HK-2 (cell line): Measurements from ENCODE around the gene KLHL33.

Source experiments
- DNase-seq: peaks from one replicate; pipeline ENCODE4 v3.0.0-alpha.2; 2018; ENCODE audit not compliant: unreplicated experiment

The KLHL33 gene, protein sequence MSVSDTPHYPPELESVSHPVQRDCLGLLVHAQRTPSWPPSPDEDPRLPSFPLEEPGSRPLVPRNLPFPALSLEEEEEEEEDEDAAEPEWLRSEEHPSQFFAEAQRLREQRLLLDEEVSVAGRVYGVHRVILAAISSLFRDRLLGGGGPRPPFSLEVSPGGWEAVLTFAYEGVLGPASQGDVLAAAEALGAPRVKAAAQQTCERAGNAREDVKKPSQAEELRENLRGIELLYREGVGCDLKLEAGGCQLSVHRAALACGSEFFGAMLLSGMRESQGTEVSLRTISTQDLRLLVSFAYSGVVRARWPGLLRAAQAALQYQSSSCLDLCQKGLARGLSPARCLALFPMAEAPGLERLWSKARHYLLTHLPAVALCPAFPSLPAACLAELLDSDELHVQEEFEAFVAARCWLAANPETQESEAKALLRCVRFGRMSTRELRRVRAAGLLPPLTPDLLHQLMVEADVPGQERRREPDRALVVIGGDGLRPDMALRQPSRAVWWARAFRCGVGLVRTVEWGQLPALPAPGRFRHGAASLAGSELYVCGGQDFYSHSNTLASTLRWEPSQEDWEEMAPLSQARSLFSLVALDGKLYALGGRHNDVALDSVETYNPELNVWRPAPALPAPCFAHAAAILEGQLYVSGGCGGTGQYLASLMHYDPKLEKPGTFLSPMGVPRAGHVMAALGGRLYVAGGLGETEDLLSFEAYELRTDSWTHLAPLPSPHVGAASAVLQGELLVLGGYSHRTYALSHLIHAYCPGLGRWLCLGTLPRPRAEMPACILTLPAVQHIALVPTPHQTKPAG

DNA sequence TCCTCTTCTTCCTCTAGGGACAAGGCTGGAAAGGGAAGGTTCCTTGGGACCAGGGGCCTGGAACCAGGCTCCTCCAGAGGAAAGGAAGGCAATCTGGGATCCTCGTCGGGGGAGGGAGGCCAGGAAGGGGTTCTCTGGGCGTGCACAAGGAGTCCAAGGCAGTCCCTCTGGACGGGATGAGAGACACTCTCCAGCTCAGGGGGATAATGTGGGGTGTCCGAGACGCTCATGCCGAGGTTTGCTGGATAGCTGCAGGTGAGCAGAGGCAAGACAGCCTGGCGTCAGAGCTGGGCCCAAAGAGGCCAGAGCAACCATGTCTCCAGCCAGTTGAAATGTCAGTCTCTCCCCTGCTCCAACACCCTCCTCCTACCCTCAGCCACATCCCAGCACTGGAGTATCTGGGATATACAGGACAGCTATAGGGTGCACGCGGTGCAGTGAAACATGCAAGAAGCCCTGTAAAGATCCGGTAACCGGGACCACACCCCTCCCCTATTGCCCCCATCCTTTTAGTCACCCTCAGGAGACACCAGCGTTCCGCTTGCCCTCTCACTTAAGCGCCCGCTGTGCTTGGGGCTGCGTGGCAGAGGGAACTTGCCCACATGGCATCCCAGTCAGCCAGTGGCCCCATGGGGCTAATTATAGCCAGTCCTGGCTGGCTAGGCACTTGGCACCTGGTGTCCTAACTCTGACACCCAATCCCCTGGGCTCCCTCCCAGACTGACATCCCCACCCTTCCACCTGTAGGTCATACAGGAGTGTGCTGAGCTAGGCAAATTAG, at the start of gene KLHL33:
KLHL33 (minus strand) TSS at position 585 of the 781 bp plus-strand sequence; CDS start at position 230, 355 bp downstream.
- DNase-seq, result no peak

DNA sequence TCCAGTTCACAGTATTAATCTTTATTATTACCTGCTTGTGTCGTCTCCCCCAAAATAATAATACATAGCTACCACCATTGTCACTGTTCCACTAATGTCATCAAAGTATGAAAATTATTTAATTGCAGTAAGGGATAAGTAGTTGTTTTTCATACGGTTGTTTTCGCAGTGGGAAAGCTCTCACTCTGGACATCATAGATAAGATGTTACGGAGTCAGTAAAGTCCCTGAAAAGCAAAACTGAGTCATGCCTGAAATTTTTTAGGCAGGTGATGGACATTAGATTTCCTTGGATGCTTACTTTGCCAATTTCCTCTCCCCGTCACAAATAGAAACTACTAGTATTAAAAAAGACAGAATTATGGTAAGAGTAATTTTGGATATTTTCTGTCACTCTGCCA, 46.4 kb upstream of the KLHL33 start:
- DNase-seq, result no peak

DNA sequence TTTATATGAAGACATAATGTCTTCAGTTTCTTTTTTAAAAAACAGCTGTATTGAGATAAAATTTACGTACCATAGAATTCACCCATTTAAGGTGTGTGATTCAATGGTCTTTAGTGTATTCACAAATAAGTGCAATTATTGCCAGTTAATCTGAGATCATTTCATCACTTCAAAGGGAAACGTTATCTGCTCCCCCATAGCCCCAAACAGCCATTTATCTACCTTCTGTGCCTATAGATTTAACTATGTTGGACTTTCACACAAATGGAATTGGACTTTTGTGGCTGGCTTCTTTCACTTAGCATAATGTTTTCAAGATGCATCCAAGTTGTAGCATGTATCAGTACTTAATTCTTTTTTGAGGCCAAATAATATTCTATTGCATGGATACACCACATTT, 42.9 kb upstream of the KLHL33 start:
- DNase-seq, result no peak

DNA sequence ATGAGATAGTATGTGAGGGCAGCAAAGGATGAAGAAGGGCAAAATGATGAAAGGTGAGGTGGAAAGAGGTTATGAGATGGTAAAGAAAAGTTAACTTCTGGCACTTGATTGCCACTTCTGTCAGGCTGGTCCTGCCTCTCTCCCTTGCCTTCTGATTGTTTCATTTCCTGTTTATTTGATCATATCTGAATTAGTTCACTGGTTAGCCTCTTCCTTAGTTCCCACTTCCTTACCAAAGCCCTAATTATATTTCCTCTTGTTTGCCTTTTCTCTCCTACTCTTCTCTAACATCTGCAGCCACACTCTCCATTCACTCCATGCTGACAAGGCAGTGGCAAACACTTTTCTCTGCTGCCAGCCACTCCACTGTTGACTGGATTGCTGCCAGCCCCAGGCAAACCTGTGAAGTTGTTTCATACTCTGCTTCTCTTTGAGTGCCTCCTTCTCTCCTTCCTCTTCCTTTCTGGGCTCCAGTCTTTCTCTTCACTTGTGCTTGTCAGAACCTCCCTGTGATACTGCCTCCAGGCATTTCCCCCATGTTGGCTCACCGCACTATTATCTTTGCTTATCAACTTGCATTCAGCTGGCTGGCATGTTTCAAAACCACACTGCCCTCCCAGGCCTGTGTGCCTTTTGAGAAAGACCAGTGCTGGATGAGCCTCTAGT, 41.4 kb upstream of the KLHL33 start:
- DNase-seq, result no peak

DNA sequence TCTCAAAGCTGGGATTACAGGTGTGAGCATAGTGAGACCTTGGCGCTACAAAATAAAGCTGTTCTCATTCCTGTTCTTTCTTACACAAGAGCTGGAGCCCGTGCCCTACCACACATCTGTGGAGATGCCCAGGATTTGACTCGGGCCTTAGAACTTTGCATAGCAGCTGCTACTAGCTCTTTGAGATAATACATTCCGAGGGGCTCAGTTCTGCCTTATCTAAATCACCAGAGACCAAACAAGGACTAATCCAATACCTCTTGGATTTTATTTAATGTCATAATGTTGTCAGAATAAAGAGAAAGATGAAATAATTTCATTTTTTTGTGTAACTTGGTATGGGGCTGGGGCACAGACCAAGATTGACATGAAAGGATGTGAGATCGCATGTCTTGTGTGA, 40.8 kb upstream of the KLHL33 start:
- DNase-seq, result no peak

DNA sequence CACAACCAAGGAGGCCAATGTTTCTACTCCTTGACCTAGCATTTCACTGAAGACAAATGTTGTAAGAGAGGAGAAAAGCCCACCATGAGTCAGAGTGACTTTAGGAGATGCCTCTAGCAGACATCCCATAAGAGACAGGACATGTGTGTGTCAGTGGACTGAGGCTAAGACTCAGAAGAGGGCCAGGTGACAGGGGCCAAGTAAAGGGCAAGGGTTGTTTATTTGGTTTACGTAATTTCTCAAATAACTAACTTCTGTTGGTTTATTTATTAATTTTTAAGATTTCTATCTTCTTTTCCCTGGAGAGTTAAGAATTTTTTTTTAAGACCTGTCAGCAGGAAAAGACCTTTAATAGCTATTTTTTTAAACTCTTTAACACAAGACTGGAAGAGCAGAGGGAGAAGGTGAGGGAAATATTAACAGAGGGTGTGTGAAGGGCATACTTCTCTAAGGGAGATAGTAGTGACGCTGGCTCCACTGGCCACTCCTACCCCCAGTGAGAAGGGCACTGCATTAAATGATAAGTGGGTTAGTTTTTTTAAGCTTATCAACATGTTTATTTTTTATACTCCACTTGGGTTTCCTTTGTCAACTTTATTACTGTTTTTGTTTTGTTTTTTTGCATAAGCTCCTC, 36.7 kb upstream of the KLHL33 start:
- DNase-seq, result no peak

DNA sequence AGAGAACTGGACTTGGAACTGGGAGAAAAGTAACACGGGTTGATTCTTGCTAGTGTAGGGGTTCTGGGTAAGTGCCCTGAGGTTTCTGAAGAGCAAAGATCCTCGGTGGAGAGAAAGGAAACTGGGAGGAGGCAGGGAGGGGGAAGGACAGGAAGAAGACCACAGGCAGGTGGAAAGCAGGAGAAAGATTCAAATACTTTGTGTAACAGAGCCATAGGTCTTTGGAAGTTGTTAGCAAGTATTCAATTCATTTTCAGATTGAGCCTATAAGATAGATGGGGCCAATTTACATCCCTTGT, 34.6 kb upstream of the KLHL33 start:
- no peak for DNase-seq

DNA sequence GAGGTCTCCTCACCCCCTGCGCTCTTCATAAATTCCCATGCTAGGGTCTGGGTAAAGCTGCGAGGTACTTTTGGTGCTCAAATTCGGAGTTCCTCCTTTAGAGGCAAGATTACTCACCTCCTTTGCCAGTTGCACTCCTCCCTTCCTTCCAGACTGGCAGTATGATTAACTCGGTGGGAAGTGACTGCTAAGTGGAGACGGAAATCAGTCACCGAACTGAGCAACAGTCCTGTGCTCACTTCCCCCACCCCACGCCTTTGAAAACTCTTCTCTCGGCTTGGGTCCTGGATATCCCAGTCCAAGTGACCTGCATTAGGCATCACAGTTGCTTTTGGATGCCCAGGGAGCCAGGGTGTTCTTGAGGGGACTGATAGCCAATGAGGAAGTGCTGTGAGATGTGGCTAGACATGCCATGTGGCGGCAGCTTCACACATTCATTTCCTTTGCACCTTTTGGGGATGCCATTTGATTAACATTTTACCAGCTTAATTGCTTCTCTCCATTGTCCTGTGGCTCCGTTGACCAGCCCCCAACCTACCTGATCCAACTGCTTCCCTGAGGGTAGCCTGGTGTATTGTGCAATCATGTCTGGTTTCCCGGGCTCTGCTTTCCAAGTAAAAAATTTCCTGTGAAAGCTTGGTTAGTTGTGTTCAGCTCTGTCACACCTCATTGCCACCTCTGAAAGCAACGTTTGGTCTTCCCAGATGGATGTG, 34.1 kb upstream of the KLHL33 start:
- DNase-seq, result peak; percentile 70

DNA sequence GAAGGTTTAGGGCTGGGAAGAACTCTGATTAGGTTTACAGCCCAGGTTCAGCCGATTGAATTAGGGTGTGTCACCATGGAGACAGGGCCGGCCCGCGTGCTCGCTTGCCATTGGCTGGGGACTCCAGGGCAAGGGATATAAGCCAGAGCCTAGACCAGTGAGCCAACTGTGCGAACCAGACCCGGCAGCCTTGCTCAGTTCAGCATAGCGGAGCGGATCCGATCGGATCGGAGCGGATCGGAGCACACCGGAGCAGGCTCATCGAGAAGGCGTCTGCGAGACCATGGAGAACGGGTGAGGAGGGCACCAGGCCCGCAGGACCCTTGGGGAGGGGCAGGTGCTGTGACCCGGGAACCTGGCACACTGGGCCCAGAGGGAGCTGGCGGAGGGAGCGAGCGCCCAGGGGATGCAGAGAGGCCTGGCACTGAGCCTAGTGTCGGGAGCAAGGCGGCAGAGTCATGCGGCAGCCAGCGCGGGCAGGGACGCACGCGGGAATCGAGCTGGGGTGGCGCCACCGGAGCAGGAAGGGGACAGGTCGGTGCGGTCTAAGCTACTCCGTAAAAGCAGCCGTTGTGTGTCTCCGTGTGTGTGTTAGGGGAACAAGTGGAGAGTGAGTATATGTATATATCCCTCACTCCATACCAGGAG, 33.4 kb upstream of the KLHL33 start, which contains the start of gene PNP:
PNP (plus strand) TSS at position 165 of the 648 bp plus-strand sequence; CDS start at position 284, 119 bp downstream.
- DNase-seq, result peak; percentile 87

DNA sequence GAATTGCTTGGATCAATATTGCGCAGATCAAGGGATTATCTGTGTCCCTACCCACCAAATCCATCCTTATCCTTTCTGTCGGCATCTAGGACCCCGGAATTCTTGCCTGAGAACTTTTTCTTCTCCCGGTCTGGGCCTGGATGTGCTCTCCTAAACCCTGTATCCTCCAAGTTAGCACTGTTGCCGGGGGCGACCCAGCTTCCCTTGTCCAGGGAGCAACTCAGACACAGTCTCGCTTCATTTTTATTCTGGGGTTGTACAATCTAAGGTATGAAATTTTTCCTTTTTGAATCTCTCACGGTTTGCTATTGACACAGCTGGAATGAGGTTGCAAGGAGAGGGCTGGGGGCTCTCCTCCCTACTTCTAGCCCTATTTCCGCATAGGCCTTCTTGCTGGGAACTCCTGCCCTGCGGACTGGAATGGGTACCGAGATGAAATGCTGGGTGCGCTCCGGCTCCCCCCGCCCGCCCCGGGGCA, 32.8 kb upstream of the KLHL33 start:
- no peak for DNase-seq

DNA sequence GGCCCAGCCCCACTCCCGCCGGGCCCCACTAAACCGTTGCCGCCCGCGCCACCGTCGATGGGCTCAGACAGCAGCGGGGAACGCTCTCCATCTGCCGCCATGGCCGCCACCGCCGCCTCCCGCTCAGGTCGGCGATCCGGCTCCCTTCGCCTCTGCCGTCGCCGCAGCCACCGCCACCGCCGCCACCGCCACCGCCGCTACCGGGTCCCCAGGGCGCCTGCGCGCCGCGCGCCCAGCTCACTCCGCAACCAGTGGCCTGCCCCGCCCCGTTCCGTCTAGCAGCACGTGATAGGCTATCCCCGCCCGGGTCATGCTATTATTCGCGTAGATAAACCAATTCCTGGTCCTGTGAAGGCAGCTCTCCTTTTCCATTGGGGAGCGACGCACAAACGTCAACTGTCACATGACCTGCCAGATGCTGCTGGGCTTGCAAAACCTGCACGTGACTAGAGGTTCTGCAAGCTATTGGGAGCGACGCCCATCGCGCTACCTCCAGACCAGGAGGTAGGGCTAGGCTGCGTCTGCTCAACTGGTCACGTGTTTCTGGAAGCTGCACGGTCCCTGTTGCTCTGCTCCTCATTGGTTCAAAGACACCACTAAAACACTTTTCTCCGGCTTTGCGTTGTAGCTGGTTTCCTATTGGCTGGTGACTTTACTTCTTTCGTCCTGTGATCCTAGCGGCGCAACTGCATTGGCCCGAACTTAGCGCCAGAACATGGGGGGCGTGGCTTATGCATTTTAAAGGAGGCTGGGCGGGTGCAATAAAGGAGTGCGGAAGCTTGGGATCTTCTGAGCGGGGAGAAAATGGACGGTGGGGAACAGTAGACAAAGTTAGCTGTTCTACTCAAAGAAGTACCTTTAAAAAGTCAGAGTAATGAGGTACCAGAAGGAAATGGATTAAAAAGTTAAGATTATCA, 25.5 kb upstream of the KLHL33 start, which contains the start of gene PIP4P1:
PIP4P1 (minus strand) TSS at position 210 of the 917 bp plus-strand sequence; CDS start at position 101, 109 bp downstream.
- DNase-seq, result peak; percentile 98

DNA sequence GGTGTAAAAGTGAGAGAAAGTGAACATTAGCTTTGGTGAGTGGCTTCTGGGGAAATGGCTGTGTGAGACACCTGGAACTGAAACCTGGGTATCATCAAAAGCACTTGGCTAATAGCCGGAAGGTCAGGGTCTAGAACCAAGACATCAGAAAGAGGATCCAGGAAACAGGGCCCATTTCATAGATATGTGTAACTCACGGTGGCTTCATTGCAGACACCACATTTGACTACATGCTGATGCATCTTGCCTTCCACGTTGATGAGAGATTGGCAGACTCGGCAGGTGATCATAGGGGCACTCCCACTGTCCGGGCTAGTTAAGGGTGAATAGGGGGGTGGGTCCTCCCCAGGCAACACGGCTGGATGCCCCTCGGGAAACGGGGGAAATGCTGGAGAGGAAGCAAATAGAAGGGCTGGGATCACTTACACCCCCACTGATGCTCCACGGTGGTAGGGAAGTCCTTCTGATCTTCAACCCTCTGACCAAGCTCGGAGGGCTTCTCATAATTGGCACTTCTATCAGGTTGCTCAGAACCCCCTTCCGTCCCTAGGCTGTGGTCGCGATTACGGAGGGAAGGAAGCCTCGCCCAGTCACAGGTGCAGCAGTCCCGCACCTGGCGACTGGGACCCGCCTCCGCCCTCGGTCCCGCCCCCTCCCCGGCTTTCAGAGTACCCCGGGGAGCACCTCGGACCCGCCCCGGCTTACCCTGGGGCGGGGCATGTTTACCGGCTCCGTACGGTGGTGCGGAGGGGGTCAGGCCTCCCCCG, 24.7 kb upstream of the KLHL33 start:
- no peak for DNase-seq

DNA sequence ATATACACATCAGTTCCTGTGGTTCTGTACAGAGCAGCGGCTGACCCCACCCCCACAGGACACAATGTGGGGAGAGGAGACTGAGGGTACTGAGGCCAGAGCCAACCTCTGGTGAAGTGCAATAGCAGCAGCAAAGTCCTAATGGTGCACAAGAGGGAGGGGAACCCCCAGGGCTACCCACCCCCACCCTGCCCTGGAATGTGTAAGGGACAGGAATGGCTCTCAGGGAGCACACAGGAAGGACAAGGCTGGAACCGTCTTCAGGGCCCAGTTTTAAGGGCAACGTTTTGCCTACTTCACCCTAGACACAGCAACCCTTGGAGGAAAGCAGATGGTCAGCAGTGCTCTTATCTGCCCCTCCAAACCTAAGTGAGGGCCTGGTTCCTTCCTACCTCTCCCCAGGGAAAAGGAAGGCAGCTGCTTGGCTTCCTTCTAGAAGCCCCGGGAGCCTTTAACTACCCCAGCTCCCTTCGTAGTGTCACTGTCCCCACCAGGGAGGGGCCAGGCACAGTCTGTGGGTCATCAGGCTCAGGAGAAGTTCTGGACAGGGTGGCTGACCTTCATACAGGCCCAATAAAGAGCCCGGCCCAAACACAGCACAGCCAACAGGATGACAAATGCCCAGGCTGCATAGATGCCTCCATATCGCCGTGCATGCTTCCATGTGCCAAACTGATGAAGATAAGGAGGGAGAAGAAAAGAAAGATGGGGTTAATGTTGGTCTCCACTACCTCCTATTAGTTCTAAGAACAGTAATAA, 22.2 kb upstream of the KLHL33 start:
- no peak for DNase-seq

DNA sequence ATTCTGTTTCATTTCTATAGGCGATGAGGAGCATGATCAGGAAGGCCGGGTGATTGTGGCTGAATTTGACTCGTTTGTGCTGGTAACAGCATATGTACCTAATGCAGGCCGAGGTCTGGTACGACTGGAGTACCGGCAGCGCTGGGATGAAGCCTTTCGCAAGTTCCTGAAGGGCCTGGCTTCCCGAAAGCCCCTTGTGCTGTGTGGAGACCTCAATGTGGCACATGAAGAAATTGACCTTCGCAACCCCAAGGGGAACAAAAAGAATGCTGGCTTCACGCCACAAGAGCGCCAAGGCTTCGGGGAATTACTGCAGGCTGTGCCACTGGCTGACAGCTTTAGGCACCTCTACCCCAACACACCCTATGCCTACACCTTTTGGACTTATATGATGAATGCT, 21.0 kb upstream of the KLHL33 start:
- no peak for DNase-seq

DNA sequence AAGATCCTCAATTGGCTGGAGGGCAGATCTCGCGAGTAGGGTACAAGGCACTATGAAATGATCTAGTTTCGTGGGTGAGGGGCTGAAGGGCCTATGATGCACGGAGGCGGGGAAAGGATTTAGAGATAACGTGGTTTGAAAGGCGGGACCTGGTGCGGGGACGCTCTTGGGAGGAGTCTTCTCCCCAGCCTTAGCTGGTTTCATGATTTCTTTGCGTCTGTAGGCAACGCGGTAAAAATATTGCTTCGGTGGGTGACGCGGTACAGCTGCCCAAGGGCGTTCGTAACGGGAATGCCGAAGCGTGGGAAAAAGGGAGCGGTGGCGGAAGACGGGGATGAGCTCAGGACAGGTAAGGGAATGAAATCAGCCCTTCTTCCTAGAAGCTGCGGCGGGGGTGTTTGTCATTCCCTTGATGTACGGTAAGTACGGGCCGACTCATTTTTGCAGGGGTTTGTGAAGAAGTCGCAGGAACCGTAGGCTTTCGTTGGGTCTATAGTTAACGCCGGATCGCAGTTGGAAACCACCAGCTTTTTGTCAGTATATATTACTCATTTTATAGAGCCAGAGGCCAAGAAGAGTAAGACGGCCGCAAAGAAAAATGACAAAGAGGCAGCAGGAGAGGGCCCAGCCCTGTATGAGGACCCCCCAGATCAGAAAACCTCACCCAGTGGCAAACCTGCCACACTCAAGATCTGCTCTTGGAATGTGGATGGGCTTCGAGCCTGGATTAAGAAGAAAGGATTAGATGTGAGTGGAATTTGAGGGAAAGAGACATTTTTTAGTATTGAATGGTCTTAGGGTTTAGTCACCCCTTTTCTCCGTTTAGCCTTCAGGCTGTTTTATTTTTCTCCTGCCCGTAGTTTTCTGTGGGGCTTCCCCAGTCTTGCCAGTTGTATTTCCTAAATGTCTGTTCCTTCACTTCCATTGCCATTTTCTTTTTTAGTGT, 19.7 kb upstream of the KLHL33 start:
- DNase-seq, result no peak
